Activated naive CD4-positive, alpha-beta T cell (primary cell): ENCODE results near the gene JAKMIP1.

Source experiments
- DNase-seq, 4 experiments: peaks; one replicate each; lab custom pipeline; 2025; lab: John Stamatoyannopoulos, UW

JAKMIP1 gene

GRCh38 chr4:6065166-6065565 lies 135.2 kb downstream of the JAKMIP1 start:
- DNase-seq, result no peak

GRCh38 chr4:6064383-6064782 lies 136.0 kb downstream of the JAKMIP1 start:
- DNase-seq, result no peak

GRCh38 chr4:6063684-6064083 lies 136.7 kb downstream of the JAKMIP1 start:
- DNase-seq, result no peak

GRCh38 chr4:6062133-6062532 lies 138.2 kb downstream of the JAKMIP1 start:
- no peak for DNase-seq

- no peak for DNase-seq
These were observed 141.0 kb downstream of the JAKMIP1 start for GRCh38 chr4:6059375-6059805.

- no peak for DNase-seq
These were observed 141.6 kb downstream of the JAKMIP1 start for GRCh38 chr4:6058531-6059374.

GRCh38 chr4:6056976-6057766 lies 143.2 kb downstream of the JAKMIP1 start:
- no peak for DNase-seq

GRCh38 chr4:6055436-6055835 lies 144.9 kb downstream of the JAKMIP1 start:
- no peak for DNase-seq

- no peak for DNase-seq
These were observed 145.3 kb downstream of the JAKMIP1 start for GRCh38 chr4:6055030-6055429.

GRCh38 chr4:6054162-6054922 lies 146.0 kb downstream of the JAKMIP1 start:
- no peak for DNase-seq

- DNase-seq, result no peak
These were observed 147.7 kb downstream of the JAKMIP1 start for GRCh38 chr4:6052679-6053078.

GRCh38 chr4:6050551-6050950 lies 149.8 kb downstream of the JAKMIP1 start:
- DNase-seq, result no peak

- no peak for DNase-seq
These were observed 150.4 kb downstream of the JAKMIP1 start for GRCh38 chr4:6049985-6050384.

- no peak for DNase-seq
These were observed 151.1 kb downstream of the JAKMIP1 start for GRCh38 chr4:6049278-6049677.

- DNase-seq, result no peak
These were observed 151.8 kb downstream of the JAKMIP1 start for GRCh38 chr4:6048537-6048936.

GRCh38 chr4:6047130-6047673 lies 153.1 kb downstream of the JAKMIP1 start:
- no peak for DNase-seq

- no peak for DNase-seq
These were observed 153.7 kb downstream of the JAKMIP1 start for GRCh38 chr4:6046526-6047129.

- no peak for DNase-seq
These were observed 155.5 kb downstream of the JAKMIP1 start for GRCh38 chr4:6044805-6045204.

GRCh38 chr4:6044276-6044675 lies 156.1 kb downstream of the JAKMIP1 start:
- no peak for DNase-seq

- no peak for DNase-seq
These were observed 156.5 kb downstream of the JAKMIP1 start for GRCh38 chr4:6043843-6044242.

- no peak for DNase-seq
These were observed 157.2 kb downstream of the JAKMIP1 start for GRCh38 chr4:6043188-6043587.
